Measurements from ENCODE around the gene SLC26A1.

DNA sequence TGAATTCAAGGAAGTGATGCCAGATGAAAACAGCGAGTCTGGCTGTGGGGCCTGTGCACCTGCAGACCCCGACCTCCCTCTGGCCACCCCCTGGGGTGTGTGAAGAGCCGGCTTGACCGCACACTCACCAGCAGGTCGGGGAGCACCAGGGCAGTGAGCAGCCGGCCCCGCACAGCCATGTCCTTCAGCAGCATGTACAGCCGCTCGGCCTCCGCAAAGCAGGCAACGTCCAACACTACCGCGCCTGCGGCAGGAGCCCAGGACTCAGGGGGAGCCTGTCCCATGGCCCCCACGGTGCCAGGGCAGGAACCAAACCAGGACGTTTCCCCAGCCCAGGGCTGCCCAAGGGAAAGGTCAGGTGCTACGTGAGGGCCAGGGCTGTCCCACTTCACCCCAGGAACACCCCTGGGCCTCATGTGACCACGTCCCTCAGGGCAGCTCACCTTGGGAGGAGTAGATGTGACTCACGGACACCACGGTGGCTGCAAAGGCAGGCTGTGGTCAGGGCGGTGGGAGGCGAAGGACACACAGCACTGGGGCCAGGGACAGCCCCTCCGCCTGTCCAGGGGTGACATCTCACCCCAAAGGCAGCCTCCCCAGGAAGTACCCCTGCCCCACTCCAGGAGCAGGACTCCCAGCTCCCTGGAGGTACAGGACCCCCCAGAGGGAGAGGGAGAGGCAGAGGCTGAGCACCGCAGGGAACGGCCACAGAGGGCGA lies 28.0 kb downstream of the SLC26A1 start:
- TF ChIP-seq EZH2 (IDR thresholded peaks at IDR 0.05) (no peak), EZH2phosphoT487 (IDR thresholded peaks at IDR 0.05; ENCODE audit: borderline replicate concordance) (no peak), SP1 (IDR thresholded peaks at IDR 0.05; ENCODE audit: low read depth) (no peak), POLR2A (IDR thresholded peaks at IDR 0.05; ENCODE audit: borderline replicate concordance, extremely low read depth, insufficient read depth, insufficient read length) (no peak), JUND (IDR thresholded peaks at IDR 0.05) (no peak), YY1 (IDR thresholded peaks at IDR 0.05; ENCODE audit: extremely low read depth, insufficient replicate concordance, low read depth, low read length) (no peak), TCF7L2 (IDR thresholded peaks at IDR 0.05; ENCODE audit: borderline replicate concordance, extremely low read depth, insufficient read depth, insufficient read length) (no peak)
- TF ChIP-seq, protein P1, sequence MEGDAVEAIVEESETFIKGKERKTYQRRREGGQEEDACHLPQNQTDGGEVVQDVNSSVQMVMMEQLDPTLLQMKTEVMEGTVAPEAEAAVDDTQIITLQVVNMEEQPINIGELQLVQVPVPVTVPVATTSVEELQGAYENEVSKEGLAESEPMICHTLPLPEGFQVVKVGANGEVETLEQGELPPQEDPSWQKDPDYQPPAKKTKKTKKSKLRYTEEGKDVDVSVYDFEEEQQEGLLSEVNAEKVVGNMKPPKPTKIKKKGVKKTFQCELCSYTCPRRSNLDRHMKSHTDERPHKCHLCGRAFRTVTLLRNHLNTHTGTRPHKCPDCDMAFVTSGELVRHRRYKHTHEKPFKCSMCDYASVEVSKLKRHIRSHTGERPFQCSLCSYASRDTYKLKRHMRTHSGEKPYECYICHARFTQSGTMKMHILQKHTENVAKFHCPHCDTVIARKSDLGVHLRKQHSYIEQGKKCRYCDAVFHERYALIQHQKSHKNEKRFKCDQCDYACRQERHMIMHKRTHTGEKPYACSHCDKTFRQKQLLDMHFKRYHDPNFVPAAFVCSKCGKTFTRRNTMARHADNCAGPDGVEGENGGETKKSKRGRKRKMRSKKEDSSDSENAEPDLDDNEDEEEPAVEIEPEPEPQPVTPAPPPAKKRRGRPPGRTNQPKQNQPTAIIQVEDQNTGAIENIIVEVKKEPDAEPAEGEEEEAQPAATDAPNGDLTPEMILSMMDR (IDR thresholded peaks at IDR 0.05 in 2 of 3, conservative IDR thresholded peaks at IDR 0.05 in 1 of 3; ENCODE audit: borderline replicate concordance in 1 of 3, insufficient read depth in 1 of 3, low read depth in 2 of 3, low read length in 2 of 3): no peak
